ENCODE data around the gene SLC31A1.
"Not testable (repeated sequence)": the region's sequence is repeated elsewhere in the genome, so short reads cannot be mapped to it uniquely, and the experiment has no call there.

The SLC31A1 gene

DNA sequence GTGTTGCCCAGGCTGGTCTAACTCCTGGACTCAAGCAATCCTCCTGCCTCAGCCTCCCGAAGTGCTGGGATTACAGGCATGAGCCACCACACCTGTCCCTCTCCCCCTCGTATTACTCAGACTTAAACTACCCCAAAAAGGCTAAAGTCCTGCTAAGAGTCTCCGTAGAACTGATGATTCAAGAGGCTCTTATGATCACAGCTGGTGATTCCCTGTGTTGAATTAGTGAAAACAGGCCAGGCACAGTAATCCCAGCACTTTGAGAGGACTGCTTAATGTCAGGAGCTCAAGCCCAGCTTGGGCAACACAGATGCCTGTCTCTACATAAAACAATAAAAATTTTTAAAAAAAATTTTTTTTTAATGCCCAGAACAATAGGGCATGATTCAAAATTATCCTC lies 44.8 kb downstream of the SLC31A1 start:
- no peak for DNase-seq (ENCODE audit: low read depth)

DNA sequence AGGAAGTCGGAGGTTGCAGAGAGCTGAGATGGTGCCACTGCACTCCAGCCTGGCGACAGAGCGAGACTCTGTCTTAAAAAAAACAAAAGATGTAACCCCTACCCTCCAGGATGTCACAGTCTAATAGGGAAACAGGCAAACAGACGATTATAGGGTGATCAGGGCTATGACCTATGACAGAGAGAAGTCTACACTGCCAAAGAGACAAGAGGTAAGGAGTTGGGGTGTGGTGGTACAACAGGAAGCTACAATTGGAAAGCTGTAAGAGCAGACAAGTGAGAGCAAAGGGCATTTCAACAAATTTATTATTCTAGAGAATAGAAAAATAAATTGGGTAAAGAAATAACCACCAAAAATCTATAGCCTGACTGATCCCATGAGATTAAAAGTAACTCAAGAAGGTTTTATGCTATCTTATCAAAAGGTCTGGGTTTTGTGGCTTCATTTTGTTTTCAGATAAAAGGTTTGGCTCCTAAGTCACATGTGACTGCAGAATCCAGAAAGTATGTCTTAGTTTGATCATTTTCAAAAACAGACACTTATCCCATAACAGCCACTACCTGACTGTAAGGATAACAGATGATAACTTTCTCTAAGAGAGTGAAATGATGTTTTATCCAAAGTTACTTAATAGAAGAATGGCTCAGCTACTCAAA lies 46.7 kb downstream of the SLC31A1 start:
- DNase-seq (ENCODE audit: low read depth): no peak

DNA sequence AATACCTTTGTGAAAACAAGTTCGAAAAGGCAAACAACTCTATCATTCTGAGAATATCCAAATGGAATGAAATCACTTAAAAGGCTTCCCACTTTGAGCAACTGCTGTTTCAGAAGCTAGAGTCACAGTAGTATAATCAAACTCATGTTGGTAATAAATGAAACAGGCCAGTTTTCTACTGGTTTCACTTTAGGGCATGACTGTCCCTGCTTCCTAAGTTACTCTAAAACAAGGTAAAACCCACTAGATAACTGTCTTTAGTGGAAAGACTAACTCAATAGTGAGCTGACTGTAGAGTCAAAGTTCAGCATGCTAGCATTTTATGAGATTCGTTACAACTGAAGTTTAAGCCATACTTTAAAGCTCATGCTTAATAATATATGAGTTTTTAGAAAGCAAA lies 48.0 kb downstream of the SLC31A1 start:
- no peak for DNase-seq (ENCODE audit: low read depth)

DNA sequence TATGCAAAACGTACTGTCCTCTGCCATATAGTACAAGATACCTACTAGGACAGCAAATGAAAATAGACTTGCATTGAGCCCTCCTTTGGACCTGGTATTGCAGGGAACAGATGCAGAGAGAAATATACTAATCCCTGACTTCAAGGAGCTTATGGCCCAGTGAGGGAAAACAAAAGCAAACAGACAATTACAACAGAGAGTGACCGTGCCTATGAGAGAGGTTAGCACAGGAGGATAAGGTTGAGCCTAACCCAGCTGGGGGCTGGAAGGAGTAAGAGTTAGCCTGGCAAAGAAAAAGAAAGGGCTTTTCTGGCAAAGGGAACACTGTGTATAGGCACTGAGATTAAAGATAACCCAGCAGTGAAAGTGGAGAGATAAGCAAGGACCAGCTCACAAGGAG lies 48.5 kb downstream of the SLC31A1 start:
- no peak for DNase-seq (ENCODE audit: low read depth)

DNA sequence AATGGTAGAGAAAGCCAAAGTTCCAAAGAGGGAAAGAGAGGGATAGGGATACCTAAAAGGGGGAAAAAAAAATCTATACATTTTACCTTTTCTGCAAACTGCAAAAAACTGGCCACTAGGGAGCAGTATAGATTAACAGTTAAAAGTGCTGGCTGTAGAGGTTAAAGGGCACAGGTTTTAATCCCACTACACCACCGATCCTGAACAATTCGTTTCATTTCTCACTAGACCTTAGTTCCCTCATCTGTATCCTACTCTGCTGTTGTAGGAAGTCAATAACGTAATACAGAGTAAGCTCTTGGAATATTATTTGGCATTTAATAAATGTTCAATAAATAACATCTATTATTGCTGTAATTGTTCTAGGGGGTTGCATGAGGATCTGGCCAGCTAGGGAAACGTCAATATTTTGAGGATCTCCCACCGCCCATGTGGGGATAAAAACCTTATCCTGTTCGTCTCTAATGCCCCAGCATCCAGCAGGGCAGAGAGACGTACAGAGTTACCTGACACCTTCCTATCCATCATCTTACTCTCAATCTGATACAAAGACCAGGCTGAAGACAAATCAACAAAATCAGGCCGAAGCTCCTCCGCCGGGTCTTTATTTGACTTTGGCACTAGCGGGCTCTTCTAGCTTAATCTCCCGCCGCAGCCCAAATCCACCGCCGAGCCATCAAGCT lies 53.3 kb downstream of the SLC31A1 start:
- DNase-seq (ENCODE audit: low read depth): no peak

DNA sequence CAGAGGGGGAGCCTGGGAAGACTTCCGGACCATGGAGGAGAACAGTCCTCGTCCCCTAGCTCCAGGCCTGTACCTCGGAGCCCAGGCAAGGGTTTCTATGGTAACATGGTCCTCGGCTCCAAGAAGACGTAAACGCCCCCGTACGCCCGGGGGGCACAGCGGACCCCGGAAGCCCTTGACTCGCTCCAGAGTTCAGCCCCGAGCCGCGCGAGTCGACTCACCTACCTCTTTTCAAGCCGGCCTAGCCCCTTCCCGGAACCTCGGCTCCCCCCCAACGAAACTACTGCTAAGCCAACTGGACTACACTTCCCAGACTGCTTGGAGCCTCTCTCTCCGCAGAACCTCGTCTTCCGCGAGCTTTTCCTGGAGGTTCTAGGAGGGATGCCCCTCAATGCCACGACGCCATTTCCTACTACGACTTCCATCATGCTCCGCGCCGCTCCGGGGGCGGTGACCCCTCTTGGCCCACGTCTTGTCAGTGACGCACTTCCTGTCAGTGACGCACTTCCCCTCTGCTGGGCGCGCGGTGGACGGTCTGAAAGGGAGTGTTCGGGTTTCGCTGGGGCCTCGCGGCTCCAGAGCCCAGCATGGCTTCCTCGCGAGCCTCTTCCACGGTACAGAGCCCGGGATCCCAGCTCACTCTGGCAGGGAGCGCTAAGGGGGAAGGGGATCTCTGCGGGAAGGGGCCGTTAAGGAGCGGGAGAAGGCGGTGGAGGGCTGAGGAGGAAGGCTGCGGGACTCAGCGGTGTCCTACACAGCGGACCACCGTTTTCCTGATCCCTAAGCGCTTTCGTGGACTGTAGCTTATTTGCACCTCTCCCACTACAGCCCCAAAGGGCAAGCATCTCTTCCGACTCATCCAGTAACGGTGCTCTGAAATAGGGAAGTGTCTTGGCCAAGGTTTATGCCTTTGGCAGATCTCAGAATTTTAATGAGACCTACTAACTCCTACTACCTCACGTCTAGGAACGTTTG lies 54.1 kb downstream of the SLC31A1 start, which contains the start of the genes CDC26 and PRPF4:
Gene CDC26, minus strand, starts transcription at position 416 of the 975 bp plus-strand sequence. CDS start 3,065 bp downstream, outside the sequence.
Gene PRPF4, plus strand, starts transcription at position 502 of the 975 bp plus-strand sequence. Its CDS starts 86 bp downstream, at position 588.
- peak; percentile 91 for DNase-seq (ENCODE audit: low read depth)

DNA sequence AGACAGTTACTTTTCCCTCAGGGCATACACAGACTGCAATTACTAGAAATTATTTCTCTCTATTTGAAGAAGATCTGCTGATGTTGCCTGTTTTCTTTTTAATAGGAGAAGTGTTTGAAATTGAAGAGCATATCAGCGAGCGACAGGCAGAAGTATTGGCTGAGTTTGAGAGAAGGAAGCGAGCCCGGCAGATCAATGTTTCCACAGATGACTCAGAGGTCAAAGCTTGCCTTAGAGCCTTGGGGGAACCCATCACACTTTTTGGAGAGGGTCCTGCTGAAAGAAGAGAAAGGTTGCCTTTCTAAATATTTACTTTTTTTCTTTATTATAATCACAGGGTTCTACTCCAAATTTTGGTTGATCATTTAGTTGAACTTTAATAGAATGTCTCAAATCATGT lies 57.5 kb downstream of the SLC31A1 start:
- no peak for DNase-seq (ENCODE audit: low read depth)

DNA sequence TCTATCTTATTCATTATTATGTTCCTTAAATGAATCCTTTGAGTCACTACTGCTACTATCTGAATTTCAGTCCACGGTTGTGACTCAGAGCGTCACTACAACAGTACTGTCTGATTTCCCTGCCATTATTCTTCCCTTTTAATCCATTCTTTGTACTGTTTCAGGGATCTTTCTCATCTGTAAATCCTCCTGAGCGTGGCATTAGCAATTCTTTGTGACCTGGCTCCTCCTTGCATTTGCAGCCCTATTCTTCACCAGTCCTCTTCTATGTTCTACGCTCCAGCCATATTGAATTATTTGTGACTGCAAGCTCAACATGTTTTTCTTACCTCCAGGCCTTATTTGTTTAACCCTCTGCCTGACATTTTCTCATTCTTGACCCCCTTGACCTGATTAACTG lies 60.0 kb downstream of the SLC31A1 start:
- no peak for DNase-seq (ENCODE audit: low read depth)

DNA sequence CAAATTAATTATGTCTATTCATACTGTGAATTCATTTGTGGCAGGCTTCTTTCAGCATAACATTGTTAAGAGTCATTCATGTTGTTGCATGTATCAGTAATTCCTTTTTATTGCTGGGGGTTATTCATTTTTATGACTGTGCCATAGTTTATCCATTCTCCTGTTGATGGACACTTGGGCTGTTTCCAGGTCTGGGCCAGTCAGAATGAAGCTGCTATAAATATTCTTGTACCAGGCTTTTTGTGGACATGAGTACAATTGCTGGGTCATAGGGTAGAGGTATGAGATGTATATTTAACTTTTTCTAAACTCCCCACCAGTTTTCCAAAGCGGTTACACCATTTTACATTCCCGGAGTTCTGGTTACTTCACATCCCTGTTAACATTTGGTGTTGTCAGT lies 67.7 kb downstream of the SLC31A1 start:
- no peak for DNase-seq (ENCODE audit: low read depth)

DNA sequence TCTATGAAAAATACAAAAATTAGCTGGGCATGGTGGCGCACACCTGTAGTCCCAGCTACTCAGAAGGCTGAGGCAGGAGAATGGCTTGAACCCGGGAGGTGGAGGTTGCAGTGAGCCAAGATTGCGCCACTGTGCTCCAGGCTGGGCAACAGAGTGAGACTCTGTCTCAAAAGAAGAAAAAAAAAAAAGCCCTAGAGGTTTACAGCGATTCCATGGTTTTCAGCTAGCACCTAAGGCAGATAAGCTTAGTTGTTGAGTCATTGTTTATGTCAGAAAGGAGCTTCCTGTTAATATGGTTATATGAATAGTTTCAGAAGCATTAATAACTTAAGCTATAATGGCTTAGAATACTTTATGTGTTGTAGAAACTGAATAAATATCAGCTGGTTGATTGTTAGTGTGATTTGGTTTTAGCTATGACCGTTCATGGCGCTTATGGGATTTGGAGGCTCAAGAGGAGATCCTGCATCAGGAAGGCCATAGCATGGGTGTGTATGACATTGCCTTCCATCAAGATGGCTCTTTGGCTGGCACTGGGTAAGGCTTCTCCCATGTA lies 68.8 kb downstream of the SLC31A1 start:
- no peak for DNase-seq (ENCODE audit: low read depth)

DNA sequence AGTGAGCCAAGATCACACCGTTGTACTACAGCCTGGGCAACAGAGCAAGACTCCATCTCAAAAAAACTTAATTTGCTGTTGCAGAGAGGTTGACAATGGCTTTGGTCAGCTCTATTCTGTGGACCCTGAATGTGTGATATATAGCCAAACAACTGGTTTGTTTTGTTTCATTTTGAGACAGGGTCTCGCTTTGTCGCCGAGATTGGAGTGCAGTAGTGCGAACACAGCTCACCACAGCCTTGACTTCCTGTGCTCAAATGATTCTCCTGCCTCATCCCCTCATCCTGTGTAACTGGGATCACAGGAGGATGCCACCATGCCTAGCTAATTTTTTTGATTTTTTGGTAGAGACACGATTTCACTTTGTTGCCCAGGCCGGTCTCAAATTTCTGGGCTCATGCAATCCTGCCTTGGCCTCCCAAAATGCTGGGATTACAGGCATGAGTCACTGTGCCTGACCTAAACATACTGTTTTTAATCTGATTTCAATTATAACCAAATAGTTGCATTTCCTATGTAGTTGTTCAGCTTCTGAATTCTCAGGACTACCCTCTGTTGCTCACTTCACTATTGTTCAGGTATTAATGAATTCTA lies 72.0 kb downstream of the SLC31A1 start:
- DNase-seq (ENCODE audit: low read depth): no peak

DNA sequence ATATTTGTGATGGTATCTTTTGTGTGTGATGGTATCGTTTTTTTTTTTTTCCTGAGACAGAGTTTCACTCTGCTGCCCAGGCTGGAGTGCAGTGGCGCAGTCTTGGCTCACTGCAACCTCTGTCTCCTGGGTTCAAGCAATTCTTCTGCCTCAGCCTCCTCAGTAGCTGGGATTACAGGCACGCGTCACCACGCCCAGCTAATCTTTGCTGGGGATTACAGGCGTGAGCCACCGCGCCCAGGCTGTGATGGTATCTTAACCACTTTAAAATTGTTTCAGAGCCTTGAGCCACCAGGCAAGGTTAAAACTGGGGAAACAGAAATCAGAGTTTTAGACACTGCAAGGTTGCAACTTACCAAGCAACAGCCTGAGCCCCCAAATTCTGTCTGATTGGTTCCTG lies 74.9 kb downstream of the SLC31A1 start:
- not testable (repeated sequence) for DNase-seq (ENCODE audit: low read depth)

DNA sequence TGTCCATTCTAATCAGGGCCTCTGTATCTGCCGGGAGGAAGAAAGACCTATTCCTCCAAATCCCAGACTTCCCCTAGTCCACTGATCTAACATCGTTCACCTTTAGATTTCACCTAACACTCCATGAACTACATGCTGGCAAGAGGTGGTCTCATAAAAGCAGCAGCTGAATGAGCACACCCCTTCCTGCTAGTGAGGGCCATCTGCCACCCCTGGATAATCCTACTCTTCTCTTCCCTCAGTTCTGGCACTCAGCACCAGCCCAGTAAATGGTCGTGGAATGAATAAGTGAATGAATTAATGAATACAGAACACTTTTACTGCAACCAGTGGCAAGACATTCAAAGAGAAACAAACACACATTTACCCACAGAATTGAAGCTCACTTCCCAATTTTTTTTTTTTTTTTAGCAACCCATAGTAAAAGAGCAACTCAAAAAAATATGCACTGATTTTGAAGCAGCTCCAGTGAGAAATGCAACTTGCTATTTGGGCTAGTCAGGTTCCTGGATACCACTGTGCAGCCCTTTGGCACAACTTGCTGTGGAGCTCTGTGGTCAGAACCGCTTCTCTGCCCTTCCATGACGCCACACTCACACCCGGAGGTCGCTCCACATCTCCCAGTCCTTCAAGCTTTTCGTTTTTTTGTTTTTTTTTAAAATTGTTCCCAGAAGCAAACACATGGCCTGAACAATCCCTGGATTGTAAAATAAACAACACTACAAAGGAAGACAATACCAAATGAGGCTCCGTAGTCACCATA lies 75.6 kb downstream of the SLC31A1 start:
- no peak for DNase-seq (ENCODE audit: low read depth)

DNA sequence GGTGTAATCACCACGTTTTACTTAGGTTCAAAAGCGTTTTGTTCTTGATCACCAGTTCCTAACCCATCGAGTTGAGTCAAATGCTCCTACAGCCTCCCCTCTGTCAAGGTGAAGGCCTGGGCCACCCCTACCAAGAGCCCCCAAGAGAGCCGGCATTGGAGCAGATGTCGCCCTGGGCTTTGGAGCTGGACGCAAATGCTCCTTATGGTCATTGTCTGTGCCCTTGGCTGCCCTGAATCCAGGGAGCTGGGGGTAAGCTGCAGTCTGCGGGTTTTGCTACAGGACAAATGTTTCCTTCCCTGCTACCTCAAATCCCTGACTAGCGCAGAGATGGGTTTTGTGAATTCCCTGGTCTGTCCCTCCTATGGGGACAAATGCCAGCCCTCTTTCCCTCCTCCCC lies 77.0 kb downstream of the SLC31A1 start:
- no peak for DNase-seq (ENCODE audit: low read depth)

DNA sequence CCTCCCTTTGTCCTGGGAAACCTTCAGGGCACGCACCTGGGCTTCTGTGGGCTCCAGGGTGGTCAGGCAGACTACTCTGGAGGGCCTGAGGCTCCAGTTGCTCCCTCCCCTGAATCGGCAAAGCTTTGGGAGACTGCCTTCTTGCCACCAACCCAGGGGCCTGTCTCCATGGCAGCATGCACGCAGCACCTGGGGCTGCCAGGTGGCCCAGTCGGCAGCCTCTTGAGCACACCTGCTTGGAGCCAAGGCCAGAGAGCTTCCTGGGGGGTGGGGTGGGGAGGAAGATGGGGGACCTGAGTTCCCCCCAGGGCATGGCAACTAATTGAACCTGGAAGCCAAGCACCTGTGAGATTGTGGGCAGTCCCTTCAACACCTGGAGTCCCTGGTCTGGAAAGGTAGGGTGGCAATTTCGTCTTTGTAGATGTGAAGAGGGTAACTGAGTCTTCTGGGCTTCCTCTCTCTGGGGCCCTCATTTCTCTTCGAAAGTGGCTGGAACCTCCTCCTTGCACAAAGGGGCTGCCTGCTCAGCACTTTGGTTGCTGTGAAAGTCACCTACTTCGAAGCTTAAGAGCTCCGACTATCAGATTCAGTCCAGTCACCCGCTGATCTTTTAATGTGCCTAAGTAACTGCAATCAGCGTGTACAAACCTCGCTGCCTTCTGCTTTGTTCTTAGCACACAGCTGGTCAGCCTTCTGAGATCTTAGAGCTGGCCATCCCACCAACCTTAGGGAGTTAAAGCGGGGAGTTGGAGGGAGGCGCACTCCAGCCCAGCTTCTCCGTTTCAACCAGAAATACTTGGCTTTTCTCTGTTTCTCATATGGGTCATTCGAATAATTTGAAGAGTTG lies 77.8 kb downstream of the SLC31A1 start:
- DNase-seq (ENCODE audit: low read depth): no peak

DNA sequence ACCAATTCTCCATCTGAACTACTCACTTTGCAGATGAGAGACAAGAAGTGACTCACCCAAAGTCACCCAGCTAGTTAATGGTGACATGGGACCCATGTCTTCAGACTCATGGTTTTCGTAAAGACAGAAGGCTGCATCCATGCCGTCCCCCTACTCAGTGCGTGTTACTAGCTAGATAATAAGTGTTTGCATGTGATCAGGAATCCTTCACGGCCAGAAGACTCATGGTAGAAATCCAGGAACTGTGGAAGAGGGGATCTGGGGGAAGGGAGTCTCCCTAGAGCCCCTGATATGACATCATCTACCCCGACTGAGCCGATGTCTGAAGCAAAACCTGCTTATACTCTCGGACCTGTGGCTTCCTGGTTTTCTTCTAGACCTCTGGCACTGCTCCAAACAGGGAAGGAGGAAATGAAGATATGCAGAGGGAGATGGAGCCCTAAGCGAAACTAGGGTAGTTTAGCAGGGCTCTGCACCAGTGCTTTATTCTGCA lies 78.5 kb downstream of the SLC31A1 start:
- no peak for DNase-seq (ENCODE audit: low read depth)

DNA sequence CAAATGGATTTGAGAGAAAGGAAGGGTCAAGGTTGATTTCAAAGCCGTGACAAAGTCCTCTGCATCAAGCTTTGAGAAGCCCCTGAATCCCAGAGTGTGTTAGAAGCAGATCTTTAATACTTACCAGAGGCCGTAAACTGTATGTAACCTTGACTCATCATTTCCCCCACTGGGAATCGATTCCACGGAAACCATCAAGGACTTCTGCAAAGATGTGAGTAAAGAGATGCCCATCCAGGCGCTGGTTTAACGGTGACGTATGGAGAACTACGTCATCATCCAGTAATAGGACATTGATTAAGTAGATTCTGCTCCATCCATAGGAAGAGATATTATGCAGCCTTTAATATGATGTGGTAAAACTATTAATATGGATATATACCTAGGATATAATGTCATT lies 80.2 kb downstream of the SLC31A1 start:
- no peak for DNase-seq (ENCODE audit: low read depth)

DNA sequence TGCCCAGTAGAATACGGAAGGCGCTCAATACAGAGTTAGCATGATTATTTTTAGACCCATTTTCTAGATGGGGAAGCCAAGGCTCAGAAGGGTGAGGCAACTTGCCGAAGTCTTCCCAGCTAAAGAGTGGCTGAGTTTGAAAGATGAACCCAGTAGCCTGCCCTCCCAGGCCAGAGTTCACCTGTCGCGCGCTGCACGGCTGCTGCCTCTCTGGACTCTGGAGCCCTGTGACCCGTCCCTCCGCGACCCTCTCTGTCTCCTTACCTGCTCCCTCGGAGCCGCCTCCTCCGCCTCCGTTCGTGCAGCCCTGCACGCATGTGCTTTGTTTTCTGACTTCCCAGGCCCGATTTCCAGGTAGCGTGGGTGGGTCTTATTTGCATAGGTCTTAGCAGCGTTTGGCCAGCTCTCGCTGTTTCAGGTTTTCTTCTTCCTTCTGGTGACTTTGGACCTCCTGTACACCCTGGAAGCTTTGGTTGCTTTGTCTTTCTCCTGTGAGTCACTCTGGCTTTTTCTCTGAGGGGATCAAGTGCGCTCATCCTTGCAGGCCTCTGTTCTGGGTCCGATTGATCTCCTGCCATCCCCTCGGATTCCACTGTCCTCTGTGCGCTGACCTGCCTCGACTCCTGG lies 81.6 kb downstream of the SLC31A1 start, which contains the start of gene RNF183:
Gene RNF183, minus strand, starts transcription at position 585 of the 627 bp plus-strand sequence. CDS start 5,192 bp downstream, outside the sequence.
- DNase-seq (ENCODE audit: low read depth): no peak

DNA sequence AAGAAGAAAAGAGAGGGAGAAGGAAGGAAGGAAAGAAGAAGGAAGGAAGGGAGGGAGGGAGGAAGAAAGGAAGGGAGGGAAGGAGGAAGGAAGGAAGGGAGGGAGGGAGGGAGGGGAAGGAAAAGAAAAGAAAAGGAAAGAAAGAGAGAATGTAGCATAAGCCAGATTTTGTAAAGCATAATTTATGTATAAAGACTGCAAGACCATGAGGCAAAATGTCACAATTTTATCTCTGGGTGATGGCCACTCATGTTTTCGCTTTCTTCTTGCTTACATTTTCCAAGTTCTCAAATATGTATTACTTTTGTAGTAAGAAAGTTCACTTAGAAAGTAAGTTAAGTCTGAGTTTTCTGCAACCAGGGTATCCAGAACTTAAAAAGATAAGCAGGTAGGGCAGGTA lies 85.2 kb downstream of the SLC31A1 start:
- DNase-seq (ENCODE audit: low read depth): no peak
